Measurements from ENCODE around the gene FEM1A.

DNA sequence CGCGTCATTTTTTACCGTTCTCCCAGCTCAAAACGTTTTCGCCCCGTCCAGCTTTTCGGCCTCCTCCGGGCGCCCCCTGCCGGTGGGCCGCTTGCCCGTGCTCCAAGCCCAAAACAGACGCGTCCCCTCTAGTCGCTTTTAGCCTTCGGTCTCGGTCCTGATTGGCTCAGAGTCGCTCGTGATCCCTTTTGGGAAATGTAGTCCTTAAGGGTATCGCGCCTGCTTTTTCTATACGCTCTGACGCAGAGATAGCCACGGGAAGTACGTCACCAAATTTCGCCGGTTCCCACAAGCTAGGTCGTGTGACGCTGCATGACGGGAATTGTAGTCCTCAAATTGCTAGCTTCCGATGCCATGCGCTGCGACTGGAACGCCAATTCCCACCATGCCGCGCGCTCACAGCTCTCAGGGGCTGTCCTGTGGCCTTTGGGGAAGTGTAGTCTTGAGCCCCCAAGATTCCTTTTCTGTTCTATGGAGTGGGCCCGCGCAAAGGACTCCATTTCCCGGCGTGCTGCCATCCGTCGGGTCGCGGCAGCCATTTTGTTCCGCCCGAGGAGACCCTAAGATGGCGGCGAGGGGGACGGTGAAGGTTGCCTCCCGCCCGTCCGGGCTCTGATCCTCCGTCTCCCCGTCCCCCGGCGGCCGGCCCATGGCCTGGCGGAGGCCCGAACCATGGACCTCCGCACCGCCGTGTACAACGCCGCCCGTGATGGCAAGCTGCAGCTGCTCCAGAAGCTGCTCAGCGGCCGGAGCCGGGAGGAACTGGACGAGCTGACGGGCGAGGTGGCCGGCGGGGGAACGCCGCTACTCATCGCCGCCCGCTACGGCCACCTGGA lies at the start of gene FEM1A:
- TF ChIP-seq EZH2 (IDR thresholded peaks at IDR 0.05; ENCODE audit: low read length, missing control alignments): no peak
- TF ChIP-seq, protein P1, sequence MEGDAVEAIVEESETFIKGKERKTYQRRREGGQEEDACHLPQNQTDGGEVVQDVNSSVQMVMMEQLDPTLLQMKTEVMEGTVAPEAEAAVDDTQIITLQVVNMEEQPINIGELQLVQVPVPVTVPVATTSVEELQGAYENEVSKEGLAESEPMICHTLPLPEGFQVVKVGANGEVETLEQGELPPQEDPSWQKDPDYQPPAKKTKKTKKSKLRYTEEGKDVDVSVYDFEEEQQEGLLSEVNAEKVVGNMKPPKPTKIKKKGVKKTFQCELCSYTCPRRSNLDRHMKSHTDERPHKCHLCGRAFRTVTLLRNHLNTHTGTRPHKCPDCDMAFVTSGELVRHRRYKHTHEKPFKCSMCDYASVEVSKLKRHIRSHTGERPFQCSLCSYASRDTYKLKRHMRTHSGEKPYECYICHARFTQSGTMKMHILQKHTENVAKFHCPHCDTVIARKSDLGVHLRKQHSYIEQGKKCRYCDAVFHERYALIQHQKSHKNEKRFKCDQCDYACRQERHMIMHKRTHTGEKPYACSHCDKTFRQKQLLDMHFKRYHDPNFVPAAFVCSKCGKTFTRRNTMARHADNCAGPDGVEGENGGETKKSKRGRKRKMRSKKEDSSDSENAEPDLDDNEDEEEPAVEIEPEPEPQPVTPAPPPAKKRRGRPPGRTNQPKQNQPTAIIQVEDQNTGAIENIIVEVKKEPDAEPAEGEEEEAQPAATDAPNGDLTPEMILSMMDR (conservative IDR thresholded peaks at IDR 0.05 in 1 of 2, IDR thresholded peaks at IDR 0.05 in 1 of 2; ENCODE audit: low read depth in 1 of 2, low read length in 2 of 2): peak; percentile 98
